GM20000 (cell line): Measurements from ENCODE around the gene PCDH8.

Experiments used
- DNase-seq: peaks from one replicate; pipeline ENCODE4 v3.0.0; 2012; ENCODE audit warnings: low spot score
- TF ChIP-seq, protein P1 (sequence below): IDR thresholded peaks from 2 replicates; pipeline ENCODE4 v1.5.1; 2012; ENCODE audit warnings: mild to moderate bottlenecking, control low read depth; ENCODE audit errors: extremely low read depth, missing control alignments

Gene PCDH8

DNA sequence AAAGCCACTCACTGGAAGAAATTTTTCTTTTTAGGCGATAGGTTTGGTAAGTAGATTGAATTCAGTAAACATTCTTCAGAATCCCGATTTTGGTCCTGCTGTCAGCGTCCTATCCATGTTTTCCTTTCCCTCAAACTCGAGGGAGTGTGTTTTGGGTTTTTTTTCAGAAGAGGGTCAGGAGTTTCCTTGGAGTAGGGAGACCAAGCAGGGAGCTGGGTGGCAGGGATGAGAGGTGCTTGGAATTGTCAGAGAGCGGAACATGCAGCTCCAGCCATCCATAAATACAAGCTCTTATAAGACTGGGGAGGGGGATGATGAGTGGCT is 1.6 kb upstream of the PCDH8 start:
- no peak for DNase-seq
- TF ChIP-seq, protein P1, sequence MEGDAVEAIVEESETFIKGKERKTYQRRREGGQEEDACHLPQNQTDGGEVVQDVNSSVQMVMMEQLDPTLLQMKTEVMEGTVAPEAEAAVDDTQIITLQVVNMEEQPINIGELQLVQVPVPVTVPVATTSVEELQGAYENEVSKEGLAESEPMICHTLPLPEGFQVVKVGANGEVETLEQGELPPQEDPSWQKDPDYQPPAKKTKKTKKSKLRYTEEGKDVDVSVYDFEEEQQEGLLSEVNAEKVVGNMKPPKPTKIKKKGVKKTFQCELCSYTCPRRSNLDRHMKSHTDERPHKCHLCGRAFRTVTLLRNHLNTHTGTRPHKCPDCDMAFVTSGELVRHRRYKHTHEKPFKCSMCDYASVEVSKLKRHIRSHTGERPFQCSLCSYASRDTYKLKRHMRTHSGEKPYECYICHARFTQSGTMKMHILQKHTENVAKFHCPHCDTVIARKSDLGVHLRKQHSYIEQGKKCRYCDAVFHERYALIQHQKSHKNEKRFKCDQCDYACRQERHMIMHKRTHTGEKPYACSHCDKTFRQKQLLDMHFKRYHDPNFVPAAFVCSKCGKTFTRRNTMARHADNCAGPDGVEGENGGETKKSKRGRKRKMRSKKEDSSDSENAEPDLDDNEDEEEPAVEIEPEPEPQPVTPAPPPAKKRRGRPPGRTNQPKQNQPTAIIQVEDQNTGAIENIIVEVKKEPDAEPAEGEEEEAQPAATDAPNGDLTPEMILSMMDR, result no peak

DNA sequence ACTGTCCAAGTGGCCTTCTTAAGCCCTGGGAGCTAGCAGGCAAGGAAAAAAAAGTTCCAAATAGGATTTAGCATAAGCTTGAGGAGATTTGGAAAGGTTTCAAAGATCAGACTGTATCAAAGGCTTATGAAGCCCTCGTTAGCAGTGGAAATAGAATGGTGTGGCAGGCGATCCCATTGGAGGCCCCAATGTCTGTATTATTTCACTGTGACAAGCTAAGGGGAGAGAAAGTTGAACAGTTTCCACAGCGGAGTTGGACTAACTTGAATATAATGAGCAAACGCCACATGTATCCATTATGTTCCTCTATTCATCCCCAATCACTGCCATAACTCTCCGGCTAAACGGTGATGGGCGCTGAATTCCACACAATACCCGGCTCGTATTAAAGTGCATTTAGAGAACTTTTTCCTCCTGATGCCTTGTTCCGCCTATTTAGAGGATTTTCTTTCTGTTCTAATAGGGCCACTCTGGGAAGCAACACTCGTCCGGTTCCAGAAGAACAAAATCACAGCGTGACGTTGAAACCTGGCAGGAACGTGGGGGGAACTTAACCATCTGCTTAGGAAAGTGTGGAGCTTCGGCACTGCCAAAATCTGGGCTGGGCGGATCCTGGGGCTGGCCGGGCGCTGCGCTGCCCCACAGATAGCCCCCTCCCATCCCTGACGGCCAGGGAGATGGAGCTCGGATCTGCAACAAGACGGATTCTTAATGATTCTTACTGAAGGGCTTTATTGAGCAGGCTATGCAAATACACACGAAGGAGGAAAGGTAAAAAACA is 1.0 kb upstream of the PCDH8 start:
- TF ChIP-seq, protein P1, result no peak
- no peak for DNase-seq

DNA sequence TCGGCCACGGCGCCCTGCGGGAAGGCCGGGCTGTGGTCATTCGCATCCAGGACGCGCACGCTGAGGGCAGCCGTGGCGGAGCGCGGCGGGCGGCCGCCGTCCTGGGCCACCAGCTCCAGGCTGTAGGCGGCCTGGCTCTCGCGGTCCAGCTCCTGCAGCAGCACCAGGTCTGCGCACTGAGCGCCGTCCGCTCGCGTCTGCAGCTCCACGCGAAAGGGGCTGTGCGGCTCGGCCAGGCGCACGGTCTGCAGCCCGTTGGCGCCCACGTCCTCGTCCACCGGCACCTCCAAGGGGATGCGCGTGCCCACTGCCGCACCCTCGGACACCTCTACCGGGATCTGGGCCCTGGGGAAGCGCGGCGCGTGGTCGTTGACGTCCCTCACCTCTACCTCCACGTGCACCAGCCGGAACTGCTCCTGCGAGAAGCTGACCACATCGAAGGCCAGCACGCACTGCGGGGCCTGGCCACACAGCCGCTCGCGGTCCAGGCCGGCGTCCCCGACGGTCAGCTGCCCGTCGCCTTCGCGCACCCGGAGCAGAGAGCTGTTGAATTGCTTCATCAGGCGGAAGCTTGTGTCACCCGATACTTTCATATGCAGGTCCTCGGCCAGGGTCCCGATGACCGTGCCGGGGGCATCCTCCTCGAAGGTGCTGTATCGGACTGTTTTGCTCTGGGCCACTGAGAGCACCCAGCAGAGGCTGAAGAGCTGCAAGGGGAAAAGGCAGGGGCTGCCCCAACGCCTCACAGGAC is 583 bp downstream of the PCDH8 start:
- TF ChIP-seq, protein P1, result no peak
- DNase-seq, result no peak

DNA sequence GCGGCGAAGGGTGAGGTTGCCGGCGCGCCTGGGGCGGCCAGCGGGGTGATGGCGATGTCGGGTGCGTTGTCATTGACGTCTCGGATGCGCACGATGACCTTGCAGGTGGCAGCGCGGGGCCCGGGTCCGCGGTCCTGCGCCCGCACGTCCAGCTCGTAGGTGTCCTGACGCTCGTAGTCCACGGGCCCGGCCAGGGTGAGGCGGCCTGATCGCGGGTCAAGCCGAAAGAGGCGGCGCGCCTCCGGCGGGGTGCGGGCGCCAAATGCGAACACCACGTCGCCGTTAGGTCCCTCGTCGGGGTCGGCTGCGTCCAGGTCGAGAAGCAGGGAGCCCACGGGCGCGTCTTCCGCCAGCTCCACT is 1.1 kb downstream of the PCDH8 start:
- TF ChIP-seq, protein P1, result no peak
- no peak for DNase-seq

DNA sequence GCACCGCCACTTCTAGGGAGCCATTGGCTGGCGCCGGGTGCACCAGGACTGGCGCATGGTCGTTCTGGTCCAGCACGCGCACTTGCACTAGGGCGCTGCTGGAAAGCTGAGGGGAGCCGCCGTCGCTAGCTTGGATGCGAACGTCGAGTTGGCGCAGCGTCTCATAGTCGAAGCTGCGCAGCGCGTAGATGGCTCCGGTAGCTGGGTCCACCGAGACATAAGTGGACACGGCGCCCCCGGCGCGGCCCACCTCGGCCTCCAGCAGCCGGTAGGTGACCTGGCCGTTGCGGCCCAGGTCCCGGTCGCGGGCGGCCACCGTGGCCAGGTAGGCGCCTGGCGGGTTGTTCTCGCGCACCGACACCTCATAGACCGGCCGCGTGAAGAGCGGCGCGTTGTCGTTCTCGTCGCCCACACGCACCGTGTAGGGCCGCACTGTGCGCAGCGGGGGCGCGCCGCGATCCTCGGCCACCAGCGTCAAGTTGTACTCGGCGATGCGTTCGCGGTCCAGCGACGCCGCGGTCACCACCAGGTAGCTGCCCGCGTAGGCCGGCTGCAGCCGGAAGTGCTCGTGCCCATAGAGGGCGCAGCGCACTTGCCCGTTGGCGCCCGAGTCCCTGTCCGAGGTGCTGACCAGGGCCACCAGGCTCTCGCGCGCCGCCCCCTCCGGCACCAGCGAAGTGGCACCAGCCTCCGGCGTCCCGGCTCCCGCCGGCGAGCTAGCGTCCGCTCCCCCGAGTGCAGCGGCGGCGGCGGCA is 1.7 kb downstream of the PCDH8 start:
- TF ChIP-seq, protein P1, result no peak
- DNase-seq, result peak; percentile 52

DNA sequence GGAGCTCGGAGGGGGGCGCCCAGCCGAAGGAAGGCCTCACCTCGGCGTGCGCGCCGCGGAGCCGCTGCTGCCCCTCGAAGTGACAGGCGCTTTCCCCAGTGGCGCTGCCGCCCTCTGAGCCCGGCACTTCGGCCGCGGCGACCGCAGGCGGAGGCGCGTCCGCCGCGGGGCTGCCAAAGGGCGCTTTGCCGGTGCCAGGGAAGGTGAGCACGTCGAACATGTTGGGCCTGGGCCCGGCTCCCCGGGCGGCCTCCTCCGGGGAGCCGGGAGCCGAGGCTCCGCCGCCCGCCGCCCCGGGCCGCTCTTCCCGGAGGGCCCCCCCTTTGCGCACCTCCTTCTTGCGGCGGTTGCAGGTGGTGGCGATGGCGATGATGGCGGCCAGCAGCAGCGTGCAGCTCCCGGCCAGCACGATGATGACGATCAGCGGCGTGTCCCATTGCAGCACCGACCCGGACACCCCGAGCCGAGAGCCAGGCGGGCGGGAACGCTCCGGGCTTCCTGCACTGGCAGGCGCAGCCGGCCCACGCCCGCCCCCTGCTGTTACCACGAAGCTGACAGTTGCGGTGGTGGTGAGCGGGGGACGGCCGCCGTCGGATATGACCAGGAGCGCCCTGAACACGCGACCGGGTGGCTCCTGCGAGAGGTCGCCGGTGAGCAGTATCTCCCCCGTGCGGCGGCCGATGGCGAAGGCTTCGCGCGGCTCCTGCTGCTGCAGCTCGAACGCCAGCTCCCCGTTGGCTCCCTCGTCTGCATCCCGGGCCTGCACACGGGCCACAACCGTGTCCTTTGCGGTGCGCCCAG is 2.5 kb downstream of the PCDH8 start:
- peak; percentile 58 for DNase-seq
- TF ChIP-seq, protein P1, result no peak
